Measurements from ENCODE around the gene DUSP8. TPM values are rescaled to one million over a fixed set of nuclear protein-coding genes. Genes with fewer than 3 reads are reported as not detected.

Gene DUSP8
- total RNA-seq, 1 donor from 2014 or later, result 0.29 TPM

Other genes with a start within 250 kb of the DUSP8 start
- 0.21 and 0.70 TPM in 2 replicates for gene BRSK2, start 182.3 kb downstream of the DUSP8 start, total RNA-seq
- 15.0 and 16.7 TPM in 2 replicates for gene MOB2, start 85.5 kb downstream of the DUSP8 start, total RNA-seq
- gene KRTAP5-1, start 13.0 kb upstream of the DUSP8 start, total RNA-seq, result not detected in 2 replicates
- not detected in 2 replicates for gene KRTAP5-2, start 26.0 kb upstream of the DUSP8 start, total RNA-seq
- gene KRTAP5-3, start 36.2 kb upstream of the DUSP8 start, total RNA-seq, result not detected in 2 replicates
- not detected in 2 replicates for gene KRTAP5-4, start 49.9 kb upstream of the DUSP8 start, total RNA-seq
- not detected in 2 replicates for gene KRTAP5-5, start 57.5 kb upstream of the DUSP8 start, total RNA-seq
- not detected in 2 replicates for gene KRTAP5-6, start 124.9 kb upstream of the DUSP8 start, total RNA-seq
- 3.9 and 8.2 TPM in 2 replicates for gene IFITM10, start 178.3 kb upstream of the DUSP8 start, total RNA-seq
- 557 and 650 TPM in 2 replicates for gene CTSD, start 191.7 kb upstream of the DUSP8 start, total RNA-seq